Activated T-cell treated with anti-CD3 and anti-CD28 coated beads for 48 hours (primary cell): ENCODE data around the gene ACACB.

ENCODE experiments used
- DNase-seq: peaks from one replicate; pipeline ENCODE4 v3.0.0-alpha.2; 2020; ENCODE audit warnings: low read depth

The ACACB gene

GRCh38 chr12:109278912-109279311 is 162.5 kb downstream of the ACACB start:
- no peak for DNase-seq

- no peak for DNase-seq
These were observed 163.1 kb downstream of the ACACB start for GRCh38 chr12:109279525-109279924.

GRCh38 chr12:109281452-109281851 is 165.1 kb downstream of the ACACB start:
- DNase-seq: no peak

GRCh38 chr12:109284392-109284791 is 168.0 kb downstream of the ACACB start:
- no peak for DNase-seq

GRCh38 chr12:109286252-109286651 is 169.9 kb downstream of the ACACB start:
- no peak for DNase-seq

- no peak for DNase-seq
These were observed 170.3 kb downstream of the ACACB start for GRCh38 chr12:109286652-109287051.

GRCh38 chr12:109287181-109287580 is 170.8 kb downstream of the ACACB start:
- DNase-seq: no peak

GRCh38 chr12:109287811-109288469 is 171.6 kb downstream of the ACACB start:
- DNase-seq: no peak

- DNase-seq: no peak
These were observed 172.2 kb downstream of the ACACB start for GRCh38 chr12:109288571-109288970.

- DNase-seq: no peak
These were observed 172.6 kb downstream of the ACACB start for GRCh38 chr12:109289004-109289403.

- no peak for DNase-seq
These were observed 173.2 kb downstream of the ACACB start for GRCh38 chr12:109289551-109289950.

- DNase-seq: no peak
These were observed 173.7 kb downstream of the ACACB start for GRCh38 chr12:109290061-109290460.

- DNase-seq: no peak
These were observed 174.7 kb downstream of the ACACB start for GRCh38 chr12:109291117-109291516.

- DNase-seq: no peak
These were observed 175.3 kb downstream of the ACACB start for GRCh38 chr12:109291521-109292341.

GRCh38 chr12:109292342-109292711 is 175.9 kb downstream of the ACACB start:
- DNase-seq: no peak

- DNase-seq: no peak
These were observed 176.7 kb downstream of the ACACB start for GRCh38 chr12:109293106-109293505.

- no peak for DNase-seq
These were observed 178.0 kb downstream of the ACACB start for GRCh38 chr12:109294286-109294796.

- no peak for DNase-seq
These were observed 179.5 kb downstream of the ACACB start for GRCh38 chr12:109295764-109296425.

- DNase-seq: no peak
These were observed 180.0 kb downstream of the ACACB start for GRCh38 chr12:109296431-109296830.

- DNase-seq: no peak
These were observed 183.5 kb downstream of the ACACB start for GRCh38 chr12:109299849-109300248.

- DNase-seq: no peak
These were observed 185.3 kb downstream of the ACACB start for GRCh38 chr12:109301643-109302168.

- DNase-seq: no peak
These were observed 186.0 kb downstream of the ACACB start for GRCh38 chr12:109302358-109302757.

GRCh38 chr12:109302770-109303169 is 186.4 kb downstream of the ACACB start:
- DNase-seq: no peak
